Neuronal stem cell (in vitro differentiated cells): ENCODE results near the gene SEMA3A.

Experiments used
- DNase-seq: peaks from one replicate; pipeline ENCODE4 v3.0.0-alpha.2; 2013; ENCODE audit warnings: low spot score
- H2AFZ ChIP-seq: one replicate; pipeline ENCODE4 v1.6.1; 2013; ENCODE audit warnings: mild to moderate bottlenecking, low read length, inconsistent platforms
- H2AK5ac ChIP-seq: 2 replicates; pipeline ENCODE4 v1.6.1; 2013; ENCODE audit warnings: low read depth, mild to moderate bottlenecking, inconsistent platforms, low read length, moderate library complexity, mixed read lengths
- H2BK120ac ChIP-seq: 2 replicates; pipeline ENCODE4 v1.6.1; 2013; ENCODE audit warnings: low read depth, mild to moderate bottlenecking, inconsistent platforms, low read length, moderate library complexity, mixed read lengths
- H2BK12ac ChIP-seq: one replicate; pipeline ENCODE4 v1.6.1; 2013; ENCODE audit warnings: low read length, inconsistent platforms
- H2BK15ac ChIP-seq: 2 replicates; pipeline ENCODE4 v1.6.1; 2013; ENCODE audit warnings: mild to moderate bottlenecking, low read length, inconsistent platforms, mixed read lengths
- H2BK5ac ChIP-seq: one replicate; pipeline ENCODE4 v1.6.1; 2013; ENCODE audit warnings: inconsistent platforms, mild to moderate bottlenecking, low read length, moderate library complexity
- H3K14ac ChIP-seq: one replicate; pipeline ENCODE4 v1.6.1; 2013; ENCODE audit warnings: low read length, inconsistent platforms
- H3K18ac ChIP-seq: 2 replicates; pipeline ENCODE4 v1.6.1; 2013; ENCODE audit warnings: low read length, inconsistent platforms
- H3K23ac ChIP-seq: 2 replicates; pipeline ENCODE4 v1.6.1; 2013; ENCODE audit warnings: low read depth, mild to moderate bottlenecking, mixed read lengths, low read length, inconsistent platforms; ENCODE audit not compliant: poor library complexity
- H3K27ac ChIP-seq: replicated peaks from 3 replicates; pipeline ENCODE4 v1.5.1; 2013; ENCODE audit warnings: low read length, inconsistent platforms
- H3K27me3 ChIP-seq, 3 experiments: 2 replicates each; pipeline ENCODE4 v1.6.1; 2013; ENCODE audit warnings: low read length in 3 of 3, mild to moderate bottlenecking in 2 of 3, inconsistent platforms in 1 of 3, low read depth in 1 of 3, mixed read lengths in 1 of 3, moderate library complexity in 1 of 3; ENCODE audit not compliant: control insufficient read depth in 3 of 3, insufficient read depth in 3 of 3
- H3K36me3 ChIP-seq, 2 donors: replicated peaks in 1 of 2; 2 replicates each; pipeline ENCODE4 v1.6.1; 2013; ENCODE audit warnings: low read length in 2 of 2; ENCODE audit not compliant: control insufficient read depth in 2 of 2, insufficient read depth in 2 of 2
- H3K4ac ChIP-seq: 2 replicates; pipeline ENCODE4 v1.6.1; 2013; ENCODE audit warnings: inconsistent platforms, mild to moderate bottlenecking, low read length, moderate library complexity
- H3K4me1 ChIP-seq, 2 donors: 1 replicate in 1 of 2; 2 replicates in 1 of 2; pipeline ENCODE4 v1.6.1; 2013; ENCODE audit warnings: low read length in 2 of 2, low read depth in 1 of 2; ENCODE audit not compliant: control insufficient read depth in 2 of 2, insufficient read depth in 1 of 2
- H3K4me2 ChIP-seq: one replicate; pipeline ENCODE4 v1.6.1; 2013; ENCODE audit warnings: mild to moderate bottlenecking, low read length, inconsistent platforms; ENCODE audit not compliant: insufficient read depth, poor library complexity, severe bottlenecking
- H3K4me3 ChIP-seq, 2 donors: 2 replicates each; pipeline ENCODE4 v1.5.1; 2013; ENCODE audit warnings: low read length in 2 of 2, mild to moderate bottlenecking in 2 of 2, inconsistent platforms in 1 of 2, moderate library complexity in 1 of 2
- H3K79me1 ChIP-seq: one replicate; pipeline ENCODE4 v1.6.1; 2013; ENCODE audit warnings: low read depth, mild to moderate bottlenecking, inconsistent platforms, low read length, moderate library complexity
- H3K9ac ChIP-seq: one replicate; pipeline ENCODE4 v1.6.1; 2013; ENCODE audit warnings: mild to moderate bottlenecking, low read depth, low read length, inconsistent platforms; ENCODE audit not compliant: poor library complexity
- H3K9me3 ChIP-seq, 2 donors: replicated peaks in 1 of 2; 2 replicates each; pipeline versions ENCODE3 to v1.6.1; 2013; ENCODE audit warnings: low read length in 2 of 2, mild to moderate bottlenecking in 2 of 2, inconsistent platforms in 1 of 2, low read depth in 1 of 2, mixed read lengths in 1 of 2, moderate library complexity in 1 of 2; ENCODE audit not compliant: control insufficient read depth in 2 of 2, insufficient read depth in 1 of 2
- H4K8ac ChIP-seq: one replicate; pipeline ENCODE4 v1.6.1; 2013; ENCODE audit warnings: low read depth, mild to moderate bottlenecking, inconsistent platforms, low read length, moderate library complexity
- H4K91ac ChIP-seq: one replicate; pipeline ENCODE4 v1.6.1; 2013; ENCODE audit warnings: low read length, low read depth, mild to moderate bottlenecking, inconsistent platforms; ENCODE audit not compliant: poor library complexity
- WGBS, 2 donors: extraction: QIAGEN DNeasy Blood & Tissue Kit; methylation state at CpG; one replicate each; pipeline ENCODE4 v1.1.7; 2013; ENCODE audit warnings: missing lambda C conversion rate in 2 of 2, mixed read lengths in 1 of 2; ENCODE audit not compliant: insufficient read length in 2 of 2, insufficient replicate concordance in 1 of 2; ENCODE audit errors: extremely low coverage in 2 of 2; 5-methylcytosine and 5-hydroxymethylcytosine counted together

Gene SEMA3A

GRCh38 chr7:84049071-84049836, 145.3 kb downstream of the SEMA3A start:
- no peak overlapping the region for H3K23ac ChIP-seq
- H3K4ac ChIP-seq: no peak overlapping the region
- H4K91ac ChIP-seq: no peak overlapping the region
- no peak overlapping the region for H2BK5ac ChIP-seq
- no peak overlapping the region for H3K4me2 ChIP-seq
- H3K9me3 ChIP-seq: peaks cover 0 to 4% of the 10 kb centered on the region in 2 donors
- no peak overlapping the region for H3K9ac ChIP-seq
- H4K8ac ChIP-seq: no peak overlapping the region
- no peak overlapping the region for H2BK15ac ChIP-seq
- no peak overlapping the region for H2AK5ac ChIP-seq
- no peak overlapping the region for H2BK120ac ChIP-seq
- H2AFZ ChIP-seq: no peak overlapping the region
- H3K4me1 ChIP-seq: no peaks in the 10 kb centered on the region
- no peak overlapping the region for H3K4me3 ChIP-seq
- H3K27ac ChIP-seq: no peak overlapping the region
- no peak for DNase-seq
- H3K18ac ChIP-seq: no peak overlapping the region
- H3K27me3 ChIP-seq: no peaks in the 10 kb centered on the region
- H3K14ac ChIP-seq: no peak overlapping the region
- H2BK12ac ChIP-seq: no peak overlapping the region
- H3K79me1 ChIP-seq: no peaks in the 10 kb centered on the region
- H3K36me3 ChIP-seq: peaks cover 0 to 37% of the 10 kb centered on the region in 2 donors

- DNase-seq: no peak
- Histone ChIP-seq H2BK15ac (no peak overlapping the region), H3K79me1 (no peaks in the 10 kb centered on the region), H3K4me1 (peaks cover 3% of the 10 kb centered on the region in 2 donors), H3K4ac (no peak overlapping the region), H3K18ac (no peak overlapping the region), H3K9ac (no peak overlapping the region), H2BK12ac (no peak overlapping the region), H3K4me2 (no peak overlapping the region), H3K36me3 (peaks cover 0 to 49% of the 10 kb centered on the region in 2 donors), H2AFZ (no peak overlapping the region), H2BK5ac (no peak overlapping the region), H4K8ac (no peak overlapping the region), H3K4me3 (no peak overlapping the region), H3K23ac (no peak overlapping the region), H4K91ac (no peak overlapping the region), H3K9me3 (peaks cover 0 to 4% of the 10 kb centered on the region in 2 donors), H2AK5ac (no peak overlapping the region), H3K27ac (no peak overlapping the region), H3K27me3 (no peaks in the 10 kb centered on the region), H2BK120ac (no peak overlapping the region), H3K14ac (no peak overlapping the region)
- WGBS, 2 donors: no CpG with 5 or more reads among the region's 2 CpGs
Observed at GRCh38 chr7:84047085-84047484, 147.5 kb downstream of the SEMA3A start.

- no peak overlapping the region for H4K91ac ChIP-seq
- H2BK15ac ChIP-seq: no peak overlapping the region
- no peak overlapping the region for H2BK5ac ChIP-seq
- H2AK5ac ChIP-seq: no peak overlapping the region
- H3K27me3 ChIP-seq: no peaks in the 10 kb centered on the region
- peaks cover 3 to 15% of the 10 kb centered on the region in 2 donors for H3K4me1 ChIP-seq
- H3K14ac ChIP-seq: no peak overlapping the region
- no peak overlapping the region for H3K4ac ChIP-seq
- H3K4me2 ChIP-seq: no peak overlapping the region
- H2BK120ac ChIP-seq: no peak overlapping the region
- no peak overlapping the region for H3K27ac ChIP-seq
- no peak overlapping the region for H3K18ac ChIP-seq
- no peak overlapping the region for H3K9ac ChIP-seq
- H3K4me3 ChIP-seq: no peak overlapping the region
- H3K9me3 ChIP-seq: peaks cover 0 to 4% of the 10 kb centered on the region in 2 donors
- H4K8ac ChIP-seq: no peak overlapping the region
- no CpG with 5 or more reads among the region's 2 CpGs for WGBS, 2 donors
- DNase-seq: no peak
- H3K79me1 ChIP-seq: no peaks in the 10 kb centered on the region
- H3K23ac ChIP-seq: no peak overlapping the region
- no peak overlapping the region for H2BK12ac ChIP-seq
- no peak overlapping the region for H2AFZ ChIP-seq
- H3K36me3 ChIP-seq: peaks cover 0 to 53% of the 10 kb centered on the region in 2 donors
Observed at GRCh38 chr7:84044834-84045233, 149.8 kb downstream of the SEMA3A start.

- no peak overlapping the region for H2BK120ac ChIP-seq
- H3K4me1 ChIP-seq: peaks cover 3 to 15% of the 10 kb centered on the region in 2 donors
- no peak overlapping the region for H2BK12ac ChIP-seq
- no peaks in the 10 kb centered on the region for H3K9me3 ChIP-seq
- H3K79me1 ChIP-seq: no peaks in the 10 kb centered on the region
- WGBS, 2 donors: no CpG with 5 or more reads among the region's 1 CpG
- H4K91ac ChIP-seq: no peak overlapping the region
- peaks cover 0 to 50% of the 10 kb centered on the region in 2 donors for H3K36me3 ChIP-seq
- no peak overlapping the region for H2AFZ ChIP-seq
- H3K4ac ChIP-seq: no peak overlapping the region
- H2BK5ac ChIP-seq: no peak overlapping the region
- DNase-seq: no peak
- no peak overlapping the region for H3K14ac ChIP-seq
- no peak overlapping the region for H3K9ac ChIP-seq
- H3K4me2 ChIP-seq: no peak overlapping the region
- H3K23ac ChIP-seq: no peak overlapping the region
- H2AK5ac ChIP-seq: no peak overlapping the region
- no peak overlapping the region for H3K27ac ChIP-seq
- no peak overlapping the region for H2BK15ac ChIP-seq
- H3K4me3 ChIP-seq: no peak overlapping the region
- no peak overlapping the region for H3K18ac ChIP-seq
- no peak overlapping the region for H4K8ac ChIP-seq
- no peaks in the 10 kb centered on the region for H3K27me3 ChIP-seq
Observed at GRCh38 chr7:84043661-84044191, 150.9 kb downstream of the SEMA3A start.
